ENCODE measurements around the gene LMBR1. TPM values are rescaled to one million over a fixed set of nuclear protein-coding genes. Genes with fewer than 3 reads are reported as not detected.
"Not testable (repeated sequence)": the region's sequence is repeated elsewhere in the genome, so short reads cannot be mapped to it uniquely, and the experiment has no call there.

Gene LMBR1
- total RNA-seq, 1 donor from 2014 or later = 49.7 TPM

GRCh38 chr7:156848979-156849378 is 44.0 kb downstream of the LMBR1 start:
- Mint-ChIP-seq H3K36me3 (ENCODE audit: low read depth, unreplicated experiment) (peaks cover 3% of the 10 kb centered on the region), H3K4me3 (ENCODE audit: unreplicated experiment) (no peak overlapping the region), H3K27ac (ENCODE audit: unreplicated experiment) (no peak overlapping the region), H3K9me3 (ENCODE audit: unreplicated experiment) (no peaks in the 10 kb centered on the region), H3K27me3 (ENCODE audit: low read depth, unreplicated experiment) (no peaks in the 10 kb centered on the region), H3K4me1 (ENCODE audit: low read depth, unreplicated experiment) (no peaks in the 10 kb centered on the region)
- H4K20me1 ChIP-seq (ENCODE audit: insufficient read depth, low read length) = peaks cover 27% of the 10 kb centered on the region
- H3K79me2 ChIP-seq (ENCODE audit: insufficient read depth, low read length) = peaks cover 4% of the 10 kb centered on the region
- H3K27ac ChIP-seq (ENCODE audit: low read depth, low read length) = no peak overlapping the region
- no peak overlapping the region for H3K4me3 ChIP-seq (ENCODE audit: insufficient read depth, low read depth, low read length)
- no peak overlapping the region for H3K4me2 ChIP-seq (ENCODE audit: low read length)
- H2AFZ ChIP-seq (ENCODE audit: low read depth, low read length) = no peak overlapping the region
- H3K9ac ChIP-seq (ENCODE audit: low read length) = no peak overlapping the region
- no peak for DNase-seq (ENCODE audit: low read depth)
- no peak for FAIRE-seq
- TF ChIP-seq CTCF (IDR thresholded peaks at IDR 0.05; ENCODE audit: insufficient read depth, low read depth, low read length) (no peak), EZH2 (IDR thresholded peaks at IDR 0.05; ENCODE audit: insufficient read depth, low read length) (no peak)
- no peaks in the 10 kb centered on the region for H3K36me3 ChIP-seq (ENCODE audit: insufficient read depth, low read length)
- no peaks in the 10 kb centered on the region for H3K4me1 ChIP-seq (ENCODE audit: insufficient read depth, low read length)
- H3K27me3 ChIP-seq (ENCODE audit: insufficient read depth, low read length) = no peaks in the 10 kb centered on the region
- H3K9me3 ChIP-seq (ENCODE audit: insufficient read depth, low read depth, low read length) = no peaks in the 10 kb centered on the region

- no peak overlapping the region for H3K4me2 ChIP-seq (ENCODE audit: low read length)
- FAIRE-seq (no peak), DNase-seq (ENCODE audit: low read depth) (no peak)
- Mint-ChIP-seq H3K4me1 (ENCODE audit: low read depth, unreplicated experiment) (no peaks in the 10 kb centered on the region), H3K27me3 (ENCODE audit: low read depth, unreplicated experiment) (no peaks in the 10 kb centered on the region), H3K9me3 (ENCODE audit: unreplicated experiment) (no peaks in the 10 kb centered on the region), H3K36me3 (ENCODE audit: low read depth, unreplicated experiment) (peaks cover 3% of the 10 kb centered on the region), H3K27ac (ENCODE audit: unreplicated experiment) (no peak overlapping the region), H3K4me3 (ENCODE audit: unreplicated experiment) (no peak overlapping the region)
- H3K27ac ChIP-seq (ENCODE audit: low read depth, low read length) = no peak overlapping the region
- no peak for TF ChIP-seq EZH2 (IDR thresholded peaks at IDR 0.05; ENCODE audit: insufficient read depth, low read length)
- TF ChIP-seq CTCF (IDR thresholded peaks at IDR 0.05; ENCODE audit: insufficient read depth, low read depth, low read length) = no peak
- no peaks in the 10 kb centered on the region for H3K27me3 ChIP-seq (ENCODE audit: insufficient read depth, low read length)
- H4K20me1 ChIP-seq (ENCODE audit: insufficient read depth, low read length) = peaks cover 37% of the 10 kb centered on the region
- no peak overlapping the region for H2AFZ ChIP-seq (ENCODE audit: low read depth, low read length)
- H3K79me2 ChIP-seq (ENCODE audit: insufficient read depth, low read length) = peaks cover 4% of the 10 kb centered on the region
- no peaks in the 10 kb centered on the region for H3K36me3 ChIP-seq (ENCODE audit: insufficient read depth, low read length)
- H3K9me3 ChIP-seq (ENCODE audit: insufficient read depth, low read depth, low read length) = no peaks in the 10 kb centered on the region
- H3K9ac ChIP-seq (ENCODE audit: low read length) = no peak overlapping the region
- H3K4me1 ChIP-seq (ENCODE audit: insufficient read depth, low read length) = no peaks in the 10 kb centered on the region
- H3K4me3 ChIP-seq (ENCODE audit: insufficient read depth, low read depth, low read length) = no peak overlapping the region
Measured at GRCh38 chr7:156845379-156846101, 47.4 kb downstream of the LMBR1 start.

DNA sequence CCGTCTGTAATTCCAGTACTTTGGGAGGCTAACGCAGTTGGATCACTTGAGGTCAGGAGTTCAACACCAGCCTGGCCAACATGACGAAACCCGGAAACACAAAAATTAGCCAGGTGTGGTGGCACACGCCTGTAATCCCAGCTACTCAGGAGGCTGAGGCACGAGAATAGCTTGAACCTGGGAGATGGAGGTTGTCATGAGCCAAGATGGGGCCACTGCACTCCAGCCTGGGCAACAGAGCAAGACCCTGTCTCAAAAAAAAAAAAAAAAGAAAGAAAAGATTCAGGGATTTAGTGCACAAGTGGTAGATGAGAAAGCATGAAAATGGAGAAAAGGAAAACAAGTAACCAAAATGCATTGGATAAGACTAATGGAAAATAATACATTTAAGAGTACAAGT is 49.4 kb downstream of the LMBR1 start:
- not testable (repeated sequence) for DNase-seq (ENCODE audit: low read depth)

More for the DNA sequence above, 49.4 kb downstream of the LMBR1 start:
- H3K9me3 Mint-ChIP-seq (ENCODE audit: unreplicated experiment); H3K27me3 ChIP-seq (ENCODE audit: insufficient read depth, low read length); H3K27ac ChIP-seq (ENCODE audit: low read depth, low read length); H3K79me2 ChIP-seq (ENCODE audit: insufficient read depth, low read length); FAIRE-seq; H2AFZ ChIP-seq (ENCODE audit: low read depth, low read length); H3K27ac Mint-ChIP-seq (ENCODE audit: unreplicated experiment); H3K27me3 Mint-ChIP-seq (ENCODE audit: low read depth, unreplicated experiment); H3K9me3 ChIP-seq (ENCODE audit: insufficient read depth, low read depth, low read length); H3K4me3 Mint-ChIP-seq (ENCODE audit: unreplicated experiment); H3K4me2 ChIP-seq (ENCODE audit: low read length); H3K36me3 ChIP-seq (ENCODE audit: insufficient read depth, low read length); H3K4me1 ChIP-seq (ENCODE audit: insufficient read depth, low read length); H3K36me3 Mint-ChIP-seq (ENCODE audit: low read depth, unreplicated experiment); H3K4me1 Mint-ChIP-seq (ENCODE audit: low read depth, unreplicated experiment); H3K4me3 ChIP-seq (ENCODE audit: insufficient read depth, low read depth, low read length); H3K9ac ChIP-seq (ENCODE audit: low read length): not testable (repeated sequence)
- H4K20me1 ChIP-seq (ENCODE audit: insufficient read depth, low read length) = peaks cover 37% of the 10 kb centered on the region

Data from astrocyte (in vitro differentiated cells and primary cell).